Forelimb muscle (tissue), 1 donor: ENCODE measurements around the gene OR4C11. TPM values are rescaled to one million over a fixed set of nuclear protein-coding genes. Genes with fewer than 3 reads are reported as not detected.

Experiments
- DNase-seq: peaks from one replicate; pipeline ENCODE4 v3.0.0-alpha.2; 2013; ENCODE audit warnings: low read depth
- polyA plus RNA-seq: library from polyadenylated mRNA; unstranded; fragments of 120-200 nt; gene quantifications from one replicate; pipeline ENCODE4 v1.2.1, GENCODE V29; 2013; ENCODE audit not compliant: insufficient read length

The OR4C11 gene, protein sequence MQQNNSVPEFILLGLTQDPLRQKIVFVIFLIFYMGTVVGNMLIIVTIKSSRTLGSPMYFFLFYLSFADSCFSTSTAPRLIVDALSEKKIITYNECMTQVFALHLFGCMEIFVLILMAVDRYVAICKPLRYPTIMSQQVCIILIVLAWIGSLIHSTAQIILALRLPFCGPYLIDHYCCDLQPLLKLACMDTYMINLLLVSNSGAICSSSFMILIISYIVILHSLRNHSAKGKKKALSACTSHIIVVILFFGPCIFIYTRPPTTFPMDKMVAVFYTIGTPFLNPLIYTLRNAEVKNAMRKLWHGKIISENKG
- polyA plus RNA-seq = not detected

DNA sequence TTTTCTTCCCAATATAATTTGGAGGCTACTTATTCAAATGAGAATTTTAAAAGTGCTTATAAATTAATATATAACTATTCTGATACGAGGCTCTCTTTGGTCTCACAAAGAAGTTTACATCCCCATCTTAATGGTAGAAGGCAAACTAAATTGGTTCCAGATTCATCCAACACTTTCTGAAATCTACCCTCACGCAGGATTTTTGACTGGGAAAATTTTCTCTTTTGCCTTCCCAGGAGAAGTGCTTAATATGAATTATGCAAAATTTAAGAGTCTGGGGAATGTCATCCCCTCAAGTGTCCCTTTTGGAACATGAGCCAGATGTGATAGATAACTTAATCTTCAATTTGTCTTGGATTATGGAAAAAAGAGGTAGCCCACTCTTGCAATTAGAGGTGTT lies at the start of gene OR4C11:
TSS of gene OR4C11 (minus strand) at position 101 of the 400 bp plus-strand sequence. CDS start 3,272 bp downstream, outside the sequence.
- no peak for DNase-seq

DNA sequence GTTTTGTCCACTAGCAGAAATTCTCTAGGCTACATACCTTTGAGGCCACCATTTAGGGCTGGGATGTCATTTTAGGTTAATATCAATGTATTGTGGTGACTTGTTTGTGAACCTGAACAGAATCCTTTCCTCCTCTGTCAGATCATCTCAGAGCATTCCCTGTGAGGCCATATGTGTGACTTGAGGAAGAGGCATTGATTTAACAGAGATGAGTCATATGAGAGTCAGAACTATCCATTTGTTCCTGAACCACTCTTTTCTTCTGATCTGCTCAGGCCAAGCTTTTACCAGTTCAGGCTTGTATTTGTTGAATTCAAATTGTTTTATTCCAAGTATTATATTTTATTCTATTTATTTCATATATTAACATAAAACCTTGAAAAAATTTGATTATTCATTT lies 47.7 kb upstream of the OR4C11 start:
- DNase-seq = no peak

DNA sequence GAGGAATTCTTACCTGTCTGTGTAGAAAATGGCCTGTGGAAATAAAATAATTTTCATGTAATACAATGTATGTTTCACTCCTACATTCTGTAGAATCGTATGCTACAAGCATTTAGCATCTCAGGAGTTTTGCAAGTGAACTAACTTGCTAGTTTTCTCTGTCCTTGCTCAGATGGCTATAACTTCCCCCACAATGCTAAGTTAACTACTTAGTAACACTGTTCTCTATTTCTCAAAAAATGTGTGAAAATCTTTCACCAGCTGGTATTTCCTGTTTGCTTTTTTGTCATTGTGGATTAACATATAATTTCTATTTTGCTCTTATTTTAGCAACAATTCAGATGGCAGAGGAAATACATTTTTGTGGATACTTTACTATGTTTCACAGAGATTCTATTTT lies 45.1 kb upstream of the OR4C11 start:
- DNase-seq = no peak

DNA sequence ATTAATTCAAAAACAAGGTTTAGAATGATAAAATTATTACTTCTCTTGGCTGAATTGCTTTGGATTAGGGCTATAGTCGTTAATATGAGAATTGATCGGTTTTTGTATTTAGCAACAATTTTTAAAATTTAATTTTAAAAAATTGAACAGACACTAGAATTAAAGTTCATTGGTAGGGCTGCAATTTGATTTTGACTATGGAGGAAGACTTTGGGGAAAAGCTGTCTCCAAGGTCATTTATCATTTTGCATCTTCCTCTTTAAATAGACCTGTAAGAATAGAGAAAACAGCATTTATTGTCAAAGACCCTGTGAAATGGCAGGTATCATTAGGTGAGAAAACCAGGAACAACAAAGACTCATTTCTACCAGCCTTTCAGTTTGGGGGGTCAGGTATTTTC lies 40.6 kb upstream of the OR4C11 start, which contains the start of gene OR4S2:
TSS of gene OR4S2 (plus strand) at position 301 of the 400 bp plus-strand sequence. CDS start 2,577 bp downstream, outside the sequence.
- no peak for DNase-seq

DNA sequence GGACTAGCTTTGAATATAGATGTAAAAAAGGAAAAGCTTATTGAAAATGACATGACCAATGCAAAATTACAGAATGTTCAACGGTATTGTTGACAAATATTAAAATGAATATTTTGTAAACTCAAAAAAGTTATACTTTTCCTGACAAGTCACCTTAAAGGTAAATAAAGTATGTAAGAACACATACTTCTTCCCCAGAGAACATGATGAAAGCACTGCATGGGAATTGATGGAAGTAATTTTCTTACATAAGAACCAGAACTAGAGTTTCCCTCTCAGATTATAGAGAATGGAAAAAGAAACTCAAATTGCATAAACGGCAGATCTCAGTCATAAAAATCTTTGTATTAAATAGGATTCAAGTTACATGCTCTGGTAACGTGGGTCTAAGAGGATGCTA lies 27.4 kb upstream of the OR4C11 start, which contains the start of gene OR4P4:
TSS of gene OR4P4 (plus strand) at position 301 of the 400 bp plus-strand sequence.
- DNase-seq = no peak

DNA sequence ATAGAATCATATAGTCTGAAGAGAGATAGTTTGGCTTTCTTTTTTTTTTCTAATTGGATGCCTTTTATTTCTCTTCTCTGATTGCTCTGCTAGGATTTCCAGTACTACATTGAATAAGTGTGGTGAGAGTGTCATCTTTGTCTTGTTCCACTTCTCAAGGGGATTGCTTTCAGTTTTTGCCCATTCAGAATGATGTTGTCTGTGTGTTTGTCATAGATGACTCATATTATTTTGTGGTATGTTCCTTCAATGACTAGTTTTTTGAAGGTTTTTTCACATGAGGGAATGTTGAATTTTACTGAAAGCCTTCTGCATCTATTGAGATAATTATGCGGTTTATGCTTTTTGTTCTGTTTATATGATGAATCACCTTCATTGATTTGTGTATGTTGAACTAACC lies 17.1 kb upstream of the OR4C11 start:
- DNase-seq = no peak

DNA sequence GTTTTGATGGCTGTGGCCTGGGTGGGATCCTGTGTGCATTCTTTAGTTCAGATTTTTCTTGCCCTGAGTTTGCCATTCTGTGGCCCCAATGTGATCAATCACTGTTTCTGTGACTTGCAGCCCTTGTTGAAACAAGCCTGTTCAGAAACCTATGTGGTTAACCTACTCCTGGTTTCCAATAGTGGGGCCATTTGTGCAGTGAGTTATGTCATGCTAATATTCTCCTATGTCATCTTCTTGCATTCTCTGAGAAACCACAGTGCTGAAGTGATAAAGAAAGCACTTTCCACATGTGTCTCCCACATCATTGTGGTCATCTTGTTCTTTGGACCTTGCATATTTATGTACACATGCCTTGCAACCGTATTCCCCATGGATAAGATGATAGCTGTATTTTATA lies 34.9 kb downstream of the OR4C11 start:
- no peak for DNase-seq

DNA sequence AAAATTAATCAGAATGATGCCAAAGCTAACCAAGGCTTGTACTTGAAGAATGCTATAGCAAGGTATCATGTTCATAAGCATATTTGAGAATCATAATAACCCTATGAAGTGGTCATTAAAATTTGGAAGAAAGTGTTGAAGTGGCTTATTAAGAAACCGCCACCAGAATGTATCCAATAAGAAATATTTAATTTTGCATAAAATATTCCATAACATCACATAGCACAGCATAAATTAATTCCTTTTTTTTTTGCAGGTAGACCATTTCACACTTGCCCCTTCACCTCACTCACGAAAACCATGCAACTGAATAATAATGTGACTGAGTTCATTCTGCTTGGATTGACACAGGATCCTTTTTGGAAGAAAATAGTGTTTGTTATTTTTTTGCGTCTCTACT lies 35.6 kb downstream of the OR4C11 start, which contains the start of gene OR4C16:
TSS of gene OR4C16 (plus strand) at position 301 of the 400 bp plus-strand sequence. CDS start at position 301, 0 bp downstream.
- no peak for DNase-seq

DNA sequence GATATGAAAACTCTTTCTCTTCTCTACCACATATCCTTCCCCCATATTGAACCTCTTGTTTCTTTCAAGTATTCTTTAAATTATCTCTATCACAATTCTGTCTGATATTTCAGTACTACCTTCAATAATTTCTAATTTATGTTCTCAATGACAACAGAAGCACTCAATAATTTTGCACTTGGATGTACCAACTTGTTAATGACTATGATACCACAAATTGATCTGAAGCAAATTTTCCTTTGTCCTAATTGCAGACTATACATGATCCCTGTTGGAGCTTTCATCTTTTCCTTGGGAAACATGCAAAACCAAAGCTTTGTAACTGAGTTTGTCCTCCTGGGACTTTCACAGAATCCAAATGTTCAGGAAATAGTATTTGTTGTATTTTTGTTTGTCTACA lies 53.3 kb downstream of the OR4C11 start, which contains the start of gene OR4C15:
TSS of gene OR4C15 (plus strand) at position 301 of the 400 bp plus-strand sequence. CDS start at position 301, 0 bp downstream.
- no peak for DNase-seq

Other genes with a start within 250 kb of the OR4C11 start
- gene OR4A15, start 239.7 kb downstream of the OR4C11 start, polyA plus RNA-seq = not detected
- gene OR4C15, start 53.2 kb downstream of the OR4C11 start, polyA plus RNA-seq = not detected
- gene OR4C16, start 35.5 kb downstream of the OR4C11 start, polyA plus RNA-seq = not detected
- not detected for gene OR4P4, start 27.5 kb upstream of the OR4C11 start, polyA plus RNA-seq
- not detected for gene OR4S2, start 40.7 kb upstream of the OR4C11 start, polyA plus RNA-seq
- not detected for gene OR4C6, start 54.6 kb upstream of the OR4C11 start, polyA plus RNA-seq
- gene OR5D13, start 165.8 kb upstream of the OR4C11 start, polyA plus RNA-seq = not detected
- not detected for gene OR5D14, start 187.9 kb upstream of the OR4C11 start, polyA plus RNA-seq
- not detected for gene OR5L1, start 203.7 kb upstream of the OR4C11 start, polyA plus RNA-seq
- not detected for gene OR5D18, start 212.0 kb upstream of the OR4C11 start, polyA plus RNA-seq
- not detected for gene OR5L2, start 219.6 kb upstream of the OR4C11 start, polyA plus RNA-seq
- not detected for gene OR5D16, start 231.1 kb upstream of the OR4C11 start, polyA plus RNA-seq